ENCODE data around the gene USP31. TPM values are rescaled to one million over a fixed set of nuclear protein-coding genes. Genes with fewer than 3 reads are reported as not detected.
A peak's percentile ranks its signal among the peaks of the same experiment; 100 is the strongest.

The USP31 gene
- total and polyA plus RNA-seq, 7 donors, result 7.7 to 21.5 (median 16.4) TPM

- TF ChIP-seq, protein P1, sequence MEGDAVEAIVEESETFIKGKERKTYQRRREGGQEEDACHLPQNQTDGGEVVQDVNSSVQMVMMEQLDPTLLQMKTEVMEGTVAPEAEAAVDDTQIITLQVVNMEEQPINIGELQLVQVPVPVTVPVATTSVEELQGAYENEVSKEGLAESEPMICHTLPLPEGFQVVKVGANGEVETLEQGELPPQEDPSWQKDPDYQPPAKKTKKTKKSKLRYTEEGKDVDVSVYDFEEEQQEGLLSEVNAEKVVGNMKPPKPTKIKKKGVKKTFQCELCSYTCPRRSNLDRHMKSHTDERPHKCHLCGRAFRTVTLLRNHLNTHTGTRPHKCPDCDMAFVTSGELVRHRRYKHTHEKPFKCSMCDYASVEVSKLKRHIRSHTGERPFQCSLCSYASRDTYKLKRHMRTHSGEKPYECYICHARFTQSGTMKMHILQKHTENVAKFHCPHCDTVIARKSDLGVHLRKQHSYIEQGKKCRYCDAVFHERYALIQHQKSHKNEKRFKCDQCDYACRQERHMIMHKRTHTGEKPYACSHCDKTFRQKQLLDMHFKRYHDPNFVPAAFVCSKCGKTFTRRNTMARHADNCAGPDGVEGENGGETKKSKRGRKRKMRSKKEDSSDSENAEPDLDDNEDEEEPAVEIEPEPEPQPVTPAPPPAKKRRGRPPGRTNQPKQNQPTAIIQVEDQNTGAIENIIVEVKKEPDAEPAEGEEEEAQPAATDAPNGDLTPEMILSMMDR (IDR thresholded peaks at IDR 0.05), result no peak
- H3K9me3 ChIP-seq, result no peaks in the 10 kb centered on the region
- intact Hi-C loops (cut with DNase I), result no loop called here
- no peak for DNase-seq
- H3K27me3 ChIP-seq (ENCODE audit: insufficient read depth in 3 of 3, low read length in 2 of 3), result no peaks in the 10 kb centered on the region
- no peaks in the 10 kb centered on the region for H3K36me3 ChIP-seq (ENCODE audit: insufficient read depth in 1 of 2, low read depth in 1 of 2)
- peaks cover 39% of the 10 kb centered on the region for H3K4me1 ChIP-seq
- no peak for ATAC-seq
- no peak overlapping the region for H3K27ac ChIP-seq
- 72 to 75% (median 73%) methylated on average over 1 of the region's 1 CpG for WGBS, 3 donors
- no peak overlapping the region for H3K4me3 ChIP-seq
Measured at GRCh38 chr16:23129686-23130085, 19.6 kb downstream of the USP31 start.

GRCh38 chr16:23128056-23128455 lies 21.2 kb downstream of the USP31 start:
- DNase-seq (no peak), ATAC-seq (no peak)
- intact Hi-C loops (cut with DNase I), result no loop called here
- Histone ChIP-seq H3K36me3 (ENCODE audit: insufficient read depth in 1 of 2, low read depth in 1 of 2) (no peaks in the 10 kb centered on the region), H3K27ac (no peak overlapping the region), H3K4me1 (peaks cover 45% of the 10 kb centered on the region), H3K4me3 (no peak overlapping the region), H3K27me3 (ENCODE audit: insufficient read depth in 3 of 3, low read length in 2 of 3) (no peaks in the 10 kb centered on the region), H3K9me3 (no peaks in the 10 kb centered on the region)
- 67 to 81% (median 79%) methylated on average over 5 of the region's 5 CpGs for WGBS, 3 donors
- TF ChIP-seq, protein P1 (IDR thresholded peaks at IDR 0.05), result no peak

- Histone ChIP-seq H3K4me1 (peaks cover 32% of the 10 kb centered on the region), H3K27ac (no peak overlapping the region), H3K27me3 (ENCODE audit: insufficient read depth in 3 of 3, low read length in 2 of 3) (no peaks in the 10 kb centered on the region), H3K4me3 (no peak overlapping the region), H3K9me3 (no peaks in the 10 kb centered on the region), H3K36me3 (ENCODE audit: insufficient read depth in 1 of 2, low read depth in 1 of 2) (no peaks in the 10 kb centered on the region)
- no peak for ATAC-seq
- DNase-seq, result no peak
- intact Hi-C loops (cut with DNase I), result no loop called here
- WGBS, 3 donors, result 47 to 49% (median 48%) methylated on average over 2 of the region's 2 CpGs
- TF ChIP-seq, protein P1 (IDR thresholded peaks at IDR 0.05), result no peak
Measured at GRCh38 chr16:23125277-23125676, 24.0 kb downstream of the USP31 start.

GRCh38 chr16:23124315-23124714 lies 24.9 kb downstream of the USP31 start:
- Histone ChIP-seq H3K9me3 (no peaks in the 10 kb centered on the region), H3K4me1 (peaks cover 40% of the 10 kb centered on the region), H3K27me3 (ENCODE audit: insufficient read depth in 3 of 3, low read length in 2 of 3) (no peaks in the 10 kb centered on the region), H3K27ac (peak overlapping the region; percentile 11), H3K36me3 (ENCODE audit: insufficient read depth in 1 of 2, low read depth in 1 of 2) (no peaks in the 10 kb centered on the region), H3K4me3 (no peak overlapping the region)
- intact Hi-C loops (cut with DNase I), result no loop called here
- DNase-seq, result peak; percentile 24 to 73
- ATAC-seq, result peak; percentile 94 to 99 (median 98)
- WGBS, 3 donors, result 40 to 53% (median 40%) methylated on average over 8 of the region's 8 CpGs
- TF ChIP-seq, protein P1 (IDR thresholded peaks at IDR 0.05), result no peak

GRCh38 chr16:23122144-23122543 lies 27.1 kb downstream of the USP31 start:
- WGBS, 3 donors, result 65 to 80% (median 77%) methylated on average over 5 of the region's 5 CpGs
- no peaks in the 10 kb centered on the region for H3K36me3 ChIP-seq (ENCODE audit: insufficient read depth in 1 of 2, low read depth in 1 of 2)
- H3K4me3 ChIP-seq, result no peak overlapping the region
- H3K27me3 ChIP-seq (ENCODE audit: insufficient read depth in 3 of 3, low read length in 2 of 3), result no peaks in the 10 kb centered on the region
- H3K27ac ChIP-seq, result no peak overlapping the region
- TF ChIP-seq, protein P1 (IDR thresholded peaks at IDR 0.05), result no peak
- ATAC-seq (no peak), DNase-seq (no peak)
- H3K9me3 ChIP-seq, result no peaks in the 10 kb centered on the region
- intact Hi-C loops (cut with DNase I), result no loop called here
- H3K4me1 ChIP-seq, result peaks cover 49% of the 10 kb centered on the region
